HL-60 (cell line): ENCODE measurements around the gene FUT9.

Experiments
- DNase-seq, 2 experiments: peaks; one replicate each; pipeline ENCODE4 v3.0.0-alpha.2; 2010 to 2020; ENCODE audit warnings: low read depth in 1 of 2, low spot score in 1 of 2
- H3K27ac ChIP-seq: fragments of 250-450 bp; sonication (Bioruptor Pico); replicated peaks from 2 replicates; pipeline ENCODE4 v1.5.1; 2020; ENCODE audit warnings: mild to moderate bottlenecking, moderate library complexity
- H3K27me3 ChIP-seq: fragments of 250-450 bp; sonication (Bioruptor Pico); 2 replicates; pipeline ENCODE4 v1.5.1; 2021; ENCODE audit warnings: mild to moderate bottlenecking, moderate library complexity; ENCODE audit not compliant: insufficient read depth, poor library complexity, severe bottlenecking
- H3K4me3 ChIP-seq: replicated peaks from 2 replicates; pipeline ENCODE4 v1.5.1; 2011; ENCODE audit warnings: mild to moderate bottlenecking, control low read depth, low read length; ENCODE audit not compliant: insufficient read depth
- CTCF ChIP-seq: IDR thresholded peaks from one replicate; pipeline ENCODE4 v1.5.1; 2011; ENCODE audit warnings: low read length, control low read depth, inconsistent platforms; ENCODE audit not compliant: insufficient read depth
- GABPA ChIP-seq: IDR thresholded peaks from 2 replicates; pipeline ENCODE4 v1.6.1; 2012; ENCODE audit warnings: low read depth
- POLR2AphosphoS5 ChIP-seq: IDR thresholded peaks from 2 replicates; pipeline ENCODE4 v1.6.1; 2012; ENCODE audit warnings: low read depth
- REST ChIP-seq: IDR thresholded peaks from 2 replicates; pipeline ENCODE4 v1.6.1; 2012; ENCODE audit warnings: low read depth; ENCODE audit not compliant: insufficient replicate concordance
- SPI1 ChIP-seq: IDR thresholded peaks from 2 replicates; pipeline ENCODE4 v1.6.1; 2012; ENCODE audit warnings: low read depth, mild to moderate bottlenecking, borderline replicate concordance
- long read RNA-seq: library from polyadenylated mRNA; unstranded; transcript quantifications from one replicate; pipeline ENCODE4 v2.0.0, GENCODE V29; 2020

The FUT9 gene
- long read RNA-seq, partial matches to known transcripts, result 0 of 1 reads
- long read RNA-seq, other reads (novel, unspliced or antisense), result 1 of 1 reads

DNA sequence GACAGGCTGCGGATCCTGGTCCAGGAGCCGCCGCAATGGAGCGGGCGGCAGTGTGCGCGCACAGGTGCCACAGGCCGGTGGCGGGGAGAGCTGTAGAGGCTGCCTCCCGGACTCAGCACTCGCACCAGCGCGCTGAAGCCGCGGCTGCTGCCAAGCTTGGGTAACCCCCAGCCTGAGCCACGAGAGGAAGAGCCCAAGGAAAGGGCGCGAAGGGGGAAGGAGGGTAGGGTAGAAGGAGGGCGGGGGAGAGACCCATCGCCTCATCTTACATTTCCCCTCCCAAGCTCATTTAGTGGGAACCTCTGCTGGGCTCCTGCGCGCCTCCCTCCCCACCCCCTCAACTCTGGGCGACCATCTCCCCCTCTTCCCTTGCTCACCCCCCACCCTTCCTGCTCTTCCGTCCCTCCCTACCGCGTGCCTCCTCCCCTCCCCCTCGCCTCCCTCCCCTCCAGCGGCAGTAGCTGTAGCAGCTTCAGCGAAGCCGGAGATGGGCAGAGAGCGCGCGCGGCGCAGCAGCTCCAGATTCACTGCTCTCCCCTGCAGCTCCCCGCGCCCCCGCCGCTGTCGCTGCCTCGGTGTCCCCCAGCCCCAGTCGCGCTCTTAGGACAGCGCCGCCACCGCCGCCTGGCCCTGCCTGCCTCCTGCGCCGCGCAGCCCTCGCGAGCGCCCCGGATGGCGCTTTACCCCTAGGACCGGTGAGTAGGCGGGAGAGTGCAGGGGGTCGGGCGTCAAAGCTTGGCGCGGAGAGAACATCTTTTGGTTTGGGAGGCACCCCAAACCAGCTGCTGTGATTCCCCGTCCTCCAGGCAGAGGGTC, at the start of gene FUT9:
Gene FUT9, plus strand, starts transcription at position 457 of the 816 bp plus-strand sequence. CDS start 187,182 bp downstream, outside the sequence.
- H3K27ac ChIP-seq, result no peak within 1 kb of the TSS
- DNase-seq, result no peak
- H3K27me3 ChIP-seq, result peaks cover 2% of the 10 kb centered on the region
- TF ChIP-seq CTCF (no peak), GABPA (no peak), POLR2AphosphoS5 (no peak), SPI1 (no peak), REST (no peak)
- H3K4me3 ChIP-seq, result no peak within 1 kb of the TSS

DNA sequence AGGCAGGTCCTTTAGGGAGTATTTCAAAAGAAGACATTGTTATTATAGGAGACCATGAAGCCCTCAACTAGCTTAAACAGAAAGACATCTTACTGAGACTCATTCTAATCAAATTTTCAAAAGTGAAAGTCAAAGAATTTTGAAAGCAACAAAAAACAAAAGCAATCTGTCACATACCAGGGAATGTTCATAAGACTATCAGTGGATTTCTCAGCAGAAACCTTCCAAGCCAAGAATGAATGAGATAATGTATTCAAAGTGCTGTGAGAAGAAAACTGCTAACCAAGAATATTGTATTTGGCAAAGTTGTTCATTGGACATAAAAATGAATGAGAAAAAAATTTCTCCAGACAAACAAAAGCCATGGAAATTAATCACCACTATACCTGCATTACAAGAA, 48.2 kb upstream of the FUT9 start:
- Histone ChIP-seq H3K27ac (no peak overlapping the region), H3K27me3 (no peaks in the 10 kb centered on the region), H3K4me3 (no peak overlapping the region)
- DNase-seq, result no peak
- TF ChIP-seq POLR2AphosphoS5, result no peak
- TF ChIP-seq SPI1, result no peak
- TF ChIP-seq CTCF, result no peak
- TF ChIP-seq REST, result no peak
- no peak for TF ChIP-seq GABPA

DNA sequence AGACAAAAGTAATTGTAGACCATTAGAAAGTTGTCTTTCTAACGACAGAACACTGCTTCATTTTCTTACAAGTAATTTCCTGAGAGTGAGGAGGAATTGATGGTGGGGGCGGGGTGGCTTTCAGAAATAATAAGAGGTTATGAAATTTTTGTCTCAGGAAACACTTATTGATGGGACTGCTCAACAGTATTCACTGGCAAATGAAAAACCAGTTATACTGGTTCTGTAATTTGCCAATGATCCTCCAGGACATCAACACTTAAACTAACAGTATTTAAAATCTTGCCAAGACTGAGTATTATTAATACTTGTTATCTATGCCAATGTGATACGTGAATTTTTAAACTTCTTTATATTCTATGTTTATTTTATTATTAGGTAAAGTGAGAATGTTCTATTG, 41.8 kb upstream of the FUT9 start:
- TF ChIP-seq POLR2AphosphoS5 (no peak), CTCF (no peak), SPI1 (no peak), REST (no peak), GABPA (no peak)
- H3K4me3 ChIP-seq, result no peak overlapping the region
- H3K27me3 ChIP-seq, result no peaks in the 10 kb centered on the region
- H3K27ac ChIP-seq, result no peak overlapping the region
- no peak for DNase-seq
